ENCODE results near the gene HOXB4.

GRCh38 chr17:48622857-48623256 is 44.7 kb upstream of the HOXB4 start:
- TF ChIP-seq CTCF (IDR thresholded peaks at IDR 0.05 in 4 of 5, conservative IDR thresholded peaks at IDR 0.05 in 1 of 5): no peak
- no peak for TF ChIP-seq POLR2A (IDR thresholded peaks at IDR 0.05)

All from gastrocnemius medialis (tissue), 4 donors.